HCT116 (cell line): ENCODE measurements around the gene H6PD. TPM values are rescaled to one million over a fixed set of nuclear protein-coding genes. Genes with fewer than 3 reads are reported as not detected.

Source experiments
- ATAC-seq: fragments of 200-7000 bp; cut with Tn5 transposase; 2 replicates; pipeline ENCODE4 v1.9.1; 2020; ENCODE audit warnings: mild to moderate bottlenecking, moderate library complexity
- BruUV-seq: library from RNA; stranded (reverse); fragments of 400-500 nt; replicated peaks from 2 replicates; lab custom pipeline; 2021; lab: Mats Ljungman, UMichigan
- CTCF ChIA-PET: fragments of 300-600 bp; sonication (Branson Sonifier 250); formaldehyde crosslinking; loops from one replicate; lab custom pipeline; 2021; ENCODE audit warnings: antibody characterized with exemption; lab: Charles Lee
- POLR2A ChIA-PET: fragments of 300-600, 350-600 bp; sonication (Branson Sonifier 250); formaldehyde crosslinking; loops from one replicate; lab custom pipeline; 2021; ENCODE audit warnings: antibody characterized with exemption; lab: Charles Lee
- RAD21 ChIA-PET, 2 experiments: fragments of 300-600 bp; sonication (Branson Sonifier 250); formaldehyde crosslinking; loops; one replicate each; lab custom pipeline; 2023; ENCODE audit warnings: low total read pairs in 2 of 2; ENCODE audit not compliant: uncharacterized antibody in 2 of 2, unreplicated experiment in 2 of 2, low non-redundant PET in 1 of 2; lab: Charles Lee
- DNase-seq: peaks from one replicate; pipeline ENCODE4 v3.0.0-alpha.2; 2010; ENCODE audit warnings: low read depth, low spot score
- H2AFZ ChIP-seq: fragments of 200-600 bp; shearing (Covaris generic), sonication (generic); 2 replicates; pipeline ENCODE4 v1.6.1; 2017; ENCODE audit warnings: low read depth, mixed run types, mixed read lengths, antibody characterized with exemption, low read length; ENCODE audit not compliant: poor library complexity, severe bottlenecking
- H3K27ac ChIP-seq: 2 replicates; pipeline ENCODE4 v1.5.1; 2012; ENCODE audit warnings: low read depth, low read length
- H3K27me3 ChIP-seq: fragments of 200-600 bp; sonication (generic); 2 replicates; pipeline ENCODE4 v1.6.1; 2016; ENCODE audit warnings: mixed run types, low read length, mixed read lengths; ENCODE audit not compliant: insufficient read depth
- H3K36me3 ChIP-seq, 2 experiments: fragments of 200-500 bp in 1 of 2; fragments of 200-600 bp in 1 of 2; sonication (Bioruptor generic) in 1 of 2; sonication (generic) in 1 of 2; 2 replicates each; pipeline versions ENCODE4 v1.5.1 to v1.6.1; 2014 to 2016; ENCODE audit warnings: low read length in 2 of 2, inconsistent platforms in 1 of 2, mixed read lengths in 1 of 2, mixed run types in 1 of 2; ENCODE audit not compliant: insufficient read depth in 2 of 2, control insufficient read depth in 1 of 2
- H3K4me1 ChIP-seq, 2 experiments: fragments of 200-600 bp in 1 of 2; sonication (generic) in 1 of 2; 2 replicates each; pipeline versions ENCODE4 v1.5.1 to v1.6.1; 2012 to 2017; ENCODE audit warnings: low read length in 2 of 2, inconsistent platforms in 1 of 2, mild to moderate bottlenecking in 1 of 2, mixed read lengths in 1 of 2, mixed run types in 1 of 2, moderate library complexity in 1 of 2; ENCODE audit not compliant: insufficient read depth in 2 of 2, control insufficient read depth in 1 of 2
- H3K4me2 ChIP-seq: fragments of 200-600 bp; sonication (generic); 2 replicates; pipeline ENCODE4 v1.6.1; 2017; ENCODE audit warnings: mixed run types, low read length, mixed read lengths
- H3K4me3 ChIP-seq, 2 experiments: fragments of 200-600 bp in 1 of 2; sonication (generic) in 1 of 2; replicated peaks in 1 of 2; 2 replicates each; pipeline ENCODE4 v1.5.1; 2011 to 2016; ENCODE audit warnings: low read length in 2 of 2, control low read depth in 1 of 2, low read depth in 1 of 2, mild to moderate bottlenecking in 1 of 2, mixed read lengths in 1 of 2, mixed run types in 1 of 2
- H3K79me2 ChIP-seq: fragments of 200-600 bp; sonication (generic); 2 replicates; pipeline ENCODE4 v1.6.1; 2017; ENCODE audit warnings: mild to moderate bottlenecking, mixed run types, low read length, moderate library complexity, mixed read lengths; ENCODE audit not compliant: insufficient read depth
- H3K9ac ChIP-seq: fragments of 200-600 bp; sonication (generic); 2 replicates; pipeline ENCODE4 v1.6.1; 2016; ENCODE audit warnings: low read length, mixed read lengths
- H3K9me2 ChIP-seq: fragments of 200-600 bp; sonication (generic), shearing (Covaris generic); 2 replicates; pipeline ENCODE4 v1.6.1; 2017; ENCODE audit warnings: mixed run types, mild to moderate bottlenecking, moderate library complexity; ENCODE audit not compliant: insufficient read depth
- H3K9me3 ChIP-seq, 2 experiments: fragments of 200-500 bp in 1 of 2; fragments of 200-600 bp in 1 of 2; sonication (Bioruptor generic) in 1 of 2; sonication (generic) in 1 of 2; 2 replicates each; pipeline ENCODE4 v1.6.1; 2014 to 2017; ENCODE audit warnings: low read length in 2 of 2, mixed read lengths in 2 of 2, inconsistent platforms in 1 of 2, low read depth in 1 of 2, mild to moderate bottlenecking in 1 of 2, mixed run types in 1 of 2, moderate library complexity in 1 of 2; ENCODE audit not compliant: control insufficient read depth in 1 of 2, insufficient read depth in 1 of 2
- H4K20me1 ChIP-seq: fragments of 200-600 bp; sonication (generic), shearing (Covaris generic); 2 replicates; pipeline ENCODE4 v1.6.1; 2017; ENCODE audit warnings: mixed run types, mild to moderate bottlenecking, moderate library complexity; ENCODE audit not compliant: insufficient read depth
- ATF3 ChIP-seq: IDR thresholded peaks from 2 replicates; pipeline ENCODE4 v1.6.1; 2012
- EGR1 ChIP-seq: IDR thresholded peaks from 2 replicates; pipeline ENCODE4 v1.6.1; 2012; ENCODE audit warnings: low read depth
- EZH2 ChIP-seq: fragments of 200-600 bp; sonication (generic); IDR thresholded peaks from 2 replicates; pipeline ENCODE4 v1.6.1; 2017; ENCODE audit warnings: antibody characterized with exemption, mixed run types
- FOSL1 ChIP-seq: IDR thresholded peaks from 2 replicates; pipeline ENCODE4 v1.6.1; 2012; ENCODE audit warnings: low read depth
- JUND ChIP-seq: IDR thresholded peaks from 2 replicates; pipeline ENCODE4 v1.6.1; 2012
- MAX ChIP-seq: IDR thresholded peaks from 2 replicates; pipeline ENCODE4 v1.6.1; 2012
- POLR2AphosphoS5 ChIP-seq: IDR thresholded peaks from 2 replicates; pipeline ENCODE4 v1.6.1; 2011; ENCODE audit warnings: mild to moderate bottlenecking, low read depth, low read length, moderate library complexity
- RAD21 ChIP-seq: IDR thresholded peaks from 2 replicates; pipeline ENCODE4 v1.6.1; 2012; ENCODE audit warnings: low read depth, mild to moderate bottlenecking
- SIN3A ChIP-seq: IDR thresholded peaks from 2 replicates; pipeline ENCODE4 v1.6.1; 2012; ENCODE audit warnings: low read depth
- SP1 ChIP-seq: IDR thresholded peaks from 2 replicates; pipeline ENCODE4 v1.6.1; 2012; ENCODE audit warnings: low read depth
- TCF7L2 ChIP-seq: IDR thresholded peaks from 2 replicates; pipeline ENCODE4 v1.7.0; 2011; ENCODE audit warnings: borderline replicate concordance, inconsistent platforms; ENCODE audit not compliant: insufficient read depth, insufficient read length; ENCODE audit errors: extremely low read depth
- ZBTB33 ChIP-seq: IDR thresholded peaks from 2 replicates; pipeline ENCODE4 v1.6.1; 2011; ENCODE audit warnings: mild to moderate bottlenecking, low read length, moderate library complexity; ENCODE audit not compliant: insufficient replicate concordance; ENCODE audit errors: extremely low read depth
- ZFX ChIP-seq: fragments of 450-650 bp; IDR thresholded peaks from 2 replicates; pipeline ENCODE4 v1.6.1; 2017
- ZNF274 ChIP-seq: fragments of 200-500 bp; sonication (Bioruptor generic); IDR thresholded peaks from 2 replicates; pipeline ENCODE4 v1.6.1; 2014; ENCODE audit warnings: mild to moderate bottlenecking, low read depth, low read length, inconsistent platforms
- intact Hi-C: fragments of 100-400 bp; cut with micrococcal nuclease; formaldehyde crosslinking; loops from 2 replicates; pipeline ENCODE4 v1.10.0; 2022
- total RNA-seq: library from RNA; stranded (reverse); gene quantifications from one replicate; pipeline ENCODE4 v1.2.1, GENCODE V29; 2021; ENCODE audit not compliant: unreplicated experiment

H6PD gene
- total RNA-seq, 1 experiment from 2014 or later: 16.2 TPM

GRCh38 chr1:9198538-9199361 is 35.8 kb upstream of the H6PD start:
- ChIA-PET POLR2A (no interaction called here), RAD21 (no interaction called here), CTCF (interaction anchor here (3.9 kb wide), 1 partner anchor 89 kb away, joined by 54 read pairs; no protein-coding TSS in a partner anchor)
- Histone ChIP-seq H3K27me3 (peaks cover 43% of the 10 kb centered on the region; the same call in 1 of the 2 replicates), H3K9me3 (no peaks in the 10 kb centered on the region), H3K79me2 (no peaks in the 10 kb centered on the region), H3K4me1 (peaks cover 7 to 22% of the 10 kb centered on the region in 2 experiments; a peak in 3 of 4 replicates), H3K9ac (no peak overlapping the region), H2AFZ (no peak overlapping the region), H4K20me1 (no peaks in the 10 kb centered on the region), H3K9me2 (no peaks in the 10 kb centered on the region), H3K4me3 (no peak overlapping the region), H3K36me3 (no peaks in the 10 kb centered on the region), H3K27ac (no peak overlapping the region), H3K4me2 (no peak overlapping the region)
- TF ChIP-seq RAD21 (no peak), EZH2 (no peak), SP1 (no peak), MAX (no peak)
- no TSS peak for BruUV-seq
- no peak for ATAC-seq
- no peak for DNase-seq
- intact Hi-C loops: loop anchor here (5.0 kb wide), 2 partner anchors 186 to 281 kb away; no protein-coding TSS in a partner anchor

- ATAC-seq (no peak), DNase-seq (no peak)
- CTCF ChIA-PET: interaction anchor here (0.9 kb wide), 2 partner anchors 34 to 59 kb away, joined by 3 to 4 read pairs; partner anchors contain the start of gene H6PD
- Histone ChIP-seq H3K79me2 (no peaks in the 10 kb centered on the region), H3K36me3 (no peaks in the 10 kb centered on the region), H3K4me2 (no peak overlapping the region), H3K27me3 (peaks cover 50% of the 10 kb centered on the region; the same call in 1 of the 2 replicates), H3K4me1 (peaks cover 5 to 17% of the 10 kb centered on the region in 2 experiments; a peak in 3 of 4 replicates), H3K27ac (no peak overlapping the region), H3K9ac (no peak overlapping the region), H3K4me3 (no peak overlapping the region), H3K9me3 (no peaks in the 10 kb centered on the region), H3K9me2 (no peaks in the 10 kb centered on the region), H2AFZ (no peak overlapping the region), H4K20me1 (no peaks in the 10 kb centered on the region)
- BruUV-seq: no TSS peak
- POLR2A ChIA-PET: no interaction called here
- intact Hi-C loops: no loop called here
- RAD21 ChIA-PET: no interaction called here
- TF ChIP-seq ZFX (no peak), ATF3 (no peak), TCF7L2 (no peak), ZBTB33 (no peak), ZNF274 (no peak), EGR1 (no peak), JUND (no peak), EZH2 (no peak), FOSL1 (no peak), SP1 (no peak), POLR2AphosphoS5 (no peak), MAX (no peak), RAD21 (no peak), SIN3A (no peak)
Observed at GRCh38 chr1:9200441-9200840, 34.1 kb upstream of the H6PD start.
